ENCODE data around the gene SNRPD2. TPM values are rescaled to one million over a fixed set of nuclear protein-coding genes. Genes with fewer than 3 reads are reported as not detected.

The SNRPD2 gene
- total RNA-seq = 139 and 155 TPM in 2 replicates

GRCh38 chr19:45691516-45692186, at the start of gene SNRPD2:
TSS of gene SNRPD2 (minus strand) at chr19:45691953. CDS start at chr19:45691888, 65 bp downstream.
- H3K27ac ChIP-seq (ENCODE audit: low read depth, low read length) = peak within 1 kb of the TSS; percentile 93
- no peaks in the 10 kb centered on the region for H3K9me3 ChIP-seq (ENCODE audit: low read depth, low read length)
- TF ChIP-seq CTCF (IDR thresholded peaks at IDR 0.05; ENCODE audit: extremely low read depth, low read depth, low read length) = no peak
- H3K79me2 ChIP-seq (ENCODE audit: insufficient read depth, low read length) = peaks cover 32% of the 10 kb centered on the region
- H3K4me2 ChIP-seq (ENCODE audit: insufficient read depth, low read length) = peak within 1 kb of the TSS; percentile 100
- H2AFZ ChIP-seq (ENCODE audit: low read length) = peak within 1 kb of the TSS; percentile 95
- peak within 1 kb of the TSS; percentile 99 for H3K4me3 ChIP-seq (ENCODE audit: insufficient read depth, low read length)
- no peaks in the 10 kb centered on the region for H3K27me3 ChIP-seq (ENCODE audit: insufficient read depth, low read length)
- H3K4me1 ChIP-seq (ENCODE audit: insufficient read depth, low read length) = peaks cover 14% of the 10 kb centered on the region
- H3K36me3 ChIP-seq (ENCODE audit: insufficient read depth, low read length) = peaks cover 23% of the 10 kb centered on the region
- peak; percentile 97 for DNase-seq (ENCODE audit: insufficient read length, low spot score, missing footprints)
- H4K20me1 ChIP-seq (ENCODE audit: insufficient read depth, low read length) = peaks cover 9% of the 10 kb centered on the region

GRCh38 chr19:45739498-45740439, 48.0 kb upstream of the SNRPD2 start:
- no peak overlapping the region for H3K27ac ChIP-seq (ENCODE audit: low read depth, low read length)
- H3K4me3 ChIP-seq (ENCODE audit: insufficient read depth, low read length) = no peak overlapping the region
- TF ChIP-seq CTCF (IDR thresholded peaks at IDR 0.05; ENCODE audit: extremely low read depth, low read depth, low read length) = no peak
- no peaks in the 10 kb centered on the region for H3K36me3 ChIP-seq (ENCODE audit: insufficient read depth, low read length)
- no peak overlapping the region for H3K4me2 ChIP-seq (ENCODE audit: insufficient read depth, low read length)
- no peak for DNase-seq (ENCODE audit: insufficient read length, low spot score, missing footprints)
- no peaks in the 10 kb centered on the region for H4K20me1 ChIP-seq (ENCODE audit: insufficient read depth, low read length)
- H2AFZ ChIP-seq (ENCODE audit: low read length) = no peak overlapping the region
- peaks cover 2% of the 10 kb centered on the region for H3K27me3 ChIP-seq (ENCODE audit: insufficient read depth, low read length)
- no peaks in the 10 kb centered on the region for H3K4me1 ChIP-seq (ENCODE audit: insufficient read depth, low read length)
- H3K79me2 ChIP-seq (ENCODE audit: insufficient read depth, low read length) = no peaks in the 10 kb centered on the region
- H3K9me3 ChIP-seq (ENCODE audit: low read depth, low read length) = no peaks in the 10 kb centered on the region

GRCh38 chr19:45733160-45733810, 41.5 kb upstream of the SNRPD2 start, which contains the start of gene MEIOSIN:
TSS of gene MEIOSIN (plus strand) at chr19:45733439. CDS start at chr19:45735377, 1,938 bp downstream.
- Histone ChIP-seq H3K79me2 (ENCODE audit: insufficient read depth, low read length) (peaks cover 25% of the 10 kb centered on the region), H3K4me2 (ENCODE audit: insufficient read depth, low read length) (no peak within 1 kb of the TSS), H3K4me1 (ENCODE audit: insufficient read depth, low read length) (peaks cover 7% of the 10 kb centered on the region), H4K20me1 (ENCODE audit: insufficient read depth, low read length) (peaks cover 10% of the 10 kb centered on the region), H3K27me3 (ENCODE audit: insufficient read depth, low read length) (no peaks in the 10 kb centered on the region), H2AFZ (ENCODE audit: low read length) (peak within 1 kb of the TSS; percentile 65), H3K4me3 (ENCODE audit: insufficient read depth, low read length) (no peak within 1 kb of the TSS), H3K36me3 (ENCODE audit: insufficient read depth, low read length) (no peaks in the 10 kb centered on the region), H3K27ac (ENCODE audit: low read depth, low read length) (no peak within 1 kb of the TSS), H3K9me3 (ENCODE audit: low read depth, low read length) (no peaks in the 10 kb centered on the region)
- no peak for TF ChIP-seq CTCF (IDR thresholded peaks at IDR 0.05; ENCODE audit: extremely low read depth, low read depth, low read length)
- DNase-seq (ENCODE audit: insufficient read length, low spot score, missing footprints) = no peak

Measured in osteoblast (primary cell).